Hematopoietic multipotent progenitor cell treated with erythropoietin and hydrocortisone succinate and interleukin-3 and kit ligand, for 17 days (in vitro differentiated cells): ENCODE results near the gene ACTG2.
"Not testable (repeated sequence)": the region's sequence is repeated elsewhere in the genome, so short reads cannot be mapped to it uniquely, and the experiment has no call there.

Experiments
- DNase-seq: peaks from one replicate; pipeline ENCODE4 v3.0.0-alpha.2; 2015; ENCODE audit warnings: low spot score

The ACTG2 gene

DNA sequence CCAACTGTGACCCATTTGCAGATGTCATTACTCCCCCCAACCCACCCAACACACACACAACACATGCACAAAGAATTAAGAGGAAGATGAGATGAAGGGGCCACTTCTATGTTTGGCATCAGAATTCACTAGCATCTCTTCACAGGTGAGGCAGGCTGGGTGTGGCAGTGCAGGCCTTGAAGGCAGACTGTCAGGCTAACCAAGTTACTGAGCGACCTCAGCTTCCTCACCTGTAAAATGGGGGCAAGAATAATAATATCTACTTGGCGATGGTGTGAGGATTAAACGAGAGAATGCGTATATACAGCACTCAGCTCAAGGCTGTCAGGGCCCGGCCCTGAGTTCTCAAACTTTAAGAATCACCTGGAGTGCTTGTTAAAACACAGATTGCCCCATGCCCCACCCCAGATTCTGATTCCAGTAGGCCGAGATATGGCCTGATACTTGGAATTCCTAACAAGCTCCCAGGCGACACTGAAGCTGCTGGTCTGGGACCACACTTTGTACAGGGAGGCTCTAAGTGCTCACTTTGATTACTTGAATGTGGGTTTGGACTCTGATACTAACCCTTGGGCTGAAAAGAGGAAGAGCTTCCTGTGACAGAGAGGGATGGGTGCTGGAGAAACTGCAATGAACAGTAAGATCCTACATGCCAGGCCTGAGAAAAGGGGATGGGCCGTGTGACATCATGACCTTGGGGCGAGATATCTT lies 1.1 kb downstream of the ACTG2 start:
- DNase-seq, result no peak

DNA sequence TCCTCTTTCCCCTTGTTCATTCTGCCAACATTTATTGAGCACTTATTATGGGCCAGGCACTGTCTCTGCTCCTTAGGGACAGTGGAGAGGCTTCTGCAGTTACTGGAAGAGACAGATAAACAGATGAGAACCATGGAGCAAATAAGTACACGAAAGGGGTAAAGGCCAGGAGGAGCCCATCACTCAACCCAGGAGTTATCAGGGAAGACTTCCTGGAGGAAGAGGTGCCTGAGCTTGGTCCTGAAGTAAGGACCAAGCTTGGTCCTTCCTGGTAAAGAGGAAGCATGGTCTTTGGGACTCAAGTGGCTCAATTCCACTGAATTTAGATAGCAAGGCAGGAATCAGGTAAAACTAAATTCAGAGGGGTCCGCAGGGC lies 1.7 kb downstream of the ACTG2 start:
- DNase-seq, result no peak

DNA sequence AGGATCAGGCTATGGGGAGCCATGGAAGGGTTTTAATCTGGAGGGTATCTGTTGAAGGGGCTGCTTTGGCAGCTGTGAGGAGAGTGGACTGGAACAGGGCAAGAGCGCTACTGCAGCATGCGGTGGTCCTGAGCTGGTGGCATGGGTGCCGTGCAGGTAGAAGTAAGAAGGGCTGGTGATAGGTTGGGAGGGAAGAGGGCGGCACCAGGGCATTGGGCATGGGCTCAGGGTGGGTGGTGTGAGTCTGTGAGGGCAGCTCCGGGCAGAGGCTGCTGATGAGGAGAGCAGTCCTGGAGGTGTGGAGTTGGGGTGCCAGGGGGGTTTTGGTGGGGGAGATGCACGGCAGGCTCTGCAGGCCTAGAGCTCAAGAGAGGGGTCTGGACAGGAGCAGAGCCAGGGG lies 2.1 kb downstream of the ACTG2 start:
- DNase-seq, result no peak

DNA sequence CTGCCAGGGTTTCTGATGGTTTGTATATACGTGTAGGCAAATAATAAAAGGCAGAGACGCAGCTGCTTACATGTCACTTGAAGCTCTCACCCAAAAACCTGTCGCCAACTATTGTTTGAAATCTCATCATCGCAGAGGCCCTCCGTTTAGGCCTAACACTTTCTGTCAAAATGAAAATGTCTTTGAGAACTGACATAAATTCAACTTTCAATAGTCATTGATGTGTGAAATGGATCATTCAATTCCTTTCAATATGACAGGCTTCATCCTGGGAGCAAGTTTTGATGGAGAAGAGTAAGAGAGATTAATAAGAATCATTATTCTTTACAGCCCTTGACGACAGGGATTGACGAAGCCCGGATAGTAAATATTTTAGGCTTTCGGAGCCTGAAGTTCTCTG lies 2.7 kb downstream of the ACTG2 start:
- DNase-seq, result no peak

DNA sequence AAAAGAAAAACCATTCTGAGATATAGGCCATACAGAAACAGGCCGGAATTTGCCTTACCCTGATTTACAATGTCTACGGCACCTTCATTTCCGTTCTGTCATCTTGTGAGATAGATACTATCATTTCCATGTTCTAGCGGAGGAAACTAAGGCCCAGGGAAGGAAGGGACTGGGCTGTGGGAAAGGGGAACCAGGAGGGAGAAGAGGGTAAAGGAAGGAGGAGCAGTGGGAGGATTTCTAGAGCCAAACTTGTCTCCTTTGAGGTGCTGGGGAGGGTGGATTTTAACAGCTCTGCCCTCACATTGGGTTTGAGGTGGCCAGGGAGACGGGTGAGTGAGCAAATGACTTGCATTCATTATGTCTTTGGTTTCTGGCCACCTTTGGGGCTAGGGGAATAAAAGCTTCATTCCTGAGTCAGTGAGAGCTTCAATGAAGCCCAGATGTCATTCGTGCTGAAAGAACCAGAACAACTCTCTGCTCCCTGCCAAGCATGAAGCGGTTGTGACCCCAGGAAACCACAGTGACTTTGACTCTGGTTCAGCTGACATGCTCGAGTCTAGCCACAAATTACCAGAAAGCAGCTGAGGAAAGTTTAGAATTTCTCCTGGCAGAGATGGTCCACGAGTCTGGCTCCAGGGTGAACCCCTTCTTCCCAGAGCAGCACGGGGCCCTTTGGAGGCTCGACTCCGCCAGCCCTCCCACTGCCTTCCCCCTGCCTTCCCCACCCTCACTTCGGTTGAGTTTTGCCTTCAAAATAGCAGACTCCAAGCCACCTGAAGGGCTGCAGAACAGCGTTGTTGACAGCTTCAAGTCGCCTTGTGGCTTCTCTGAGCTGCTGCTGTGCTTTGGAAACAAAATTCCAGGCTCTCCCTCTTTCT lies 3.8 kb downstream of the ACTG2 start:
- no peak for DNase-seq

DNA sequence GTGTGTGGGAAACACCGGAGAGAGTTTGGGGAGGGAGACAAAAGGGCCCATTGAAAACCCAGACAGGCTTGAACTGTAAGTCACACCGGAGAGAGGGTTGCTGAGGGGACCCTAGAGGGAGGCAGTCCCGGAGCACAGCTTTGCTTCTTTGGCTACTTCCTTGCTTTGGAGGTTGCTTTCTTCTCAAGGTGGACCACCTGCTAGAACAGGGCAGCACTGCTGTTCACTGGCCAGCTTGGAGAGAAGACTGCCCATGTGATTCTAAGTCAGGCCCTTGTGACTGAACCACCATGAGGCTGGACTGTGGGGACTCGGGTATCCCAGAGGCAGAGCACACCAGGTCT lies 4.4 kb downstream of the ACTG2 start:
- no peak for DNase-seq

DNA sequence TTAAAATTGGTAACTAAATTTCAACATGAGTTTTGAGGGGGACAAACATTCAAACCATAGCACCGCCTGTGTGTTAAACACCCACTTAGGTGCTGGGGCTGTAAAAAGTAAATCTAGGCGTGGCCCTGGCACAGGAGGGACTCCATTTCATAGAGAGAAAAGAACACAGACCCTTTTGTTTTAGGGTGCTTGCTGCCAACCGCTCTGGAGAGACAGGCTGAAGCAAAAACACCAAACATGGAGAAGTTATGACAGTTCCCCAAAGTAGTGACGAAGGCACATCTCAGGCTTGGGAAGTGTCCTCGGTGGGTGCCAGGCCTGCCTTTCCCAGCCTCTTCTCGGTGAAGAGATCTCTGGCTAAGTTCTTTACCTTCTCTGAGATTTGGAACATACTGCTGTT lies 5.1 kb downstream of the ACTG2 start:
- DNase-seq, result no peak

DNA sequence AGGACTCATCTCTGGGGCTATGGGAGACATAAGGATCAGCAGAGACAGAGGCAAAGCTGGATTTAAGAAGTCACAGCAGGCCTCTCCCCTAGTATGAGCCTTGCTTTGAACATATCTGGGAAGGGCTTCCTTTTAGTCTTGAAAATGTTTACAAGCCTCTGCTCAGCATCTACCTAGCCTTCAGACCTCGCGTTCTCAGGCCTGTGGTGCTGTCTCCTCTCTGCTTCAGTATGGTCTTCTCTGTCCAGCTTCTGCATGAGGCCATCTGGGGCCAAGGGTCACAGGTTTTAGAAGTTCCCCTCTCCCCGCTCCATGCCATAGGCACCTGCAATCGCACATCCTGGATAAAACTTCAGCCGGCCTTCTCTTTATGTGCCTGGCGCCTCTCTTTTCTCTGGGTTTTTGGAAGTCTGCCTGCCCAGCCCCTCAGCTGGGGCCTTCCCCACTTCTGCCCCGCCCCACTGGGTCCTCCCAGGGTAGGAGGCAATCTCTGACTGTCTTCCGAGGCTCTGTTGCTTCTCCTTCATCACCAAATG lies 7.1 kb downstream of the ACTG2 start:
- no peak for DNase-seq

DNA sequence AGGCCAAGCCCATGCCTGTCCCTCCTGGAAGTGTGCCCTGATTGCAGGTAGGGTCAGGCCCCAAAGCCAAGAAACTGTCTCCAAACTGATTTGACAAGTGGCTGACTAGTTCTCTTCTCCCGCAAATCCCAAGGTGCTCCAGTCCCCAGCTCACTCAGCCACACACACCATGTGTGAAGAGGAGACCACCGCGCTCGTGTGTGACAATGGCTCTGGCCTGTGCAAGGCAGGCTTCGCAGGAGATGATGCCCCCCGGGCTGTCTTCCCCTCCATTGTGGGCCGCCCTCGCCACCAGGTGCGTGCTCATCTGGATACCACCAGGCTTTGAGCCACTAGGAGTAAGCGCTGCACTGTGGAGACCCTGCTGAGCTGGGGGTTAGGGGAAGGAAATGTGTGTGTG lies 8.3 kb downstream of the ACTG2 start:
- no peak for DNase-seq

DNA sequence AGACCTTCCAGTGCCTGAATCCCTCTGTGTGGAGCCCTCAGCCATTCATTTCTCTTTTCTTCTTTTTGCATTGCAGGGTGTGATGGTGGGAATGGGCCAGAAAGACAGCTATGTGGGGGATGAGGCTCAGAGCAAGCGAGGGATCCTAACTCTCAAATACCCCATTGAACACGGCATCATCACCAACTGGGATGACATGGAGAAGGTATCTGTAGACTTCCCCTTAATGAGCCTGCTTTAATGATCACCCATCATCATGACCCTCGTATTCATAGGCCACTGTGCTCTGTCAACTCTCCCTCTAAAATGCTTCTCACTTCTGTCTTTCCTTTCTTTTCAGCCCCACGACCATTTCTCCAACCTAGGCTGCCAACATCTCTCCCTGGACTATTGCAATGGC lies 9.5 kb downstream of the ACTG2 start:
- DNase-seq, result no peak

DNA sequence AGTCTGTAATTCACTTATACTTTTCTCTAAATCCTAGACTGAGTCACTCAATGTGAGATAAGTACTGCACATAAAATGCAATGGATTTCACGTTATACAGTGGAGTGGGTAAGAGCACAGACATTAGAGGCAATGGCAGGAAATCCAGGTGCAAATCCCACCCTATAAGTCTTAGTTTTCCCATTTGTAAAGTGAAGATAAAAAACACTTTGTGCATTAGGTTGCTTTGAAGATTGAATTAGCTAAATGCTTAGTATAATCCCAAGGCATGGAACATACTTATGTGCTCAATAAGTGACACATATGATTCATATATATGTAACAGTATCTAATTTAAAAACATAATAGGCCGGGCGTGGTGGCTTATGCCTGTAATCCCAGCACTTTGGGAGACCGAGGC lies 10.5 kb downstream of the ACTG2 start:
- no peak for DNase-seq

DNA sequence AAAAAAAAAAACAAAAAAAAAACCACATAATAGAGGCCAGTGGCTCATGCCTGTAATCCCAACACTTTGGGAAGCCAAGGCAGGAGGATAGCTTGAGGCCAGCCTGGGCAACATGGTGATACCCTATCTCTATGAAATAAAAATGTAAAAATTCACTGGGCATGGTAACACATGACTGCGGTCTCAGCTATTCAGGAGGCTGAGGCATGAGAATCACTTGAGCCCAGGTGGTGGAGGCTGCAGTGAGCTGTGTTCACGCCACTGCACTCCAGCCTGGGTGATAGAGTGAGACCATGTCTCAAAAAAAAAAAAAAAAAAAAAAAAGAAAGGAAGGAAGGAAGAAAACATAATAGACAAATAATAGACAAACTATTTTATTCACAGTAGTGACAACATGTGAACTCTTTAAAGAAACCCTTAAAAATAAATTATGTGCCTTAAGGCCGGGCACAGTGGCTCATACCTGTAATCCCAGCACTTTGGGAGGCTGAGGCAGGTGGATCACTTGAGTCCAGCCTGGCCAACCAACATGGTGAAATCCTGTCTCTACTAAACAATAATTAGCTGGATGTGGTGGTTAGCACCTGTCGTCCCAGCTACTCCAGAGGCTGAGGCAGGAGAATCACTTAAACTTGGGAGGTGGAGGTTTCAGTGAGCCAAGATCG lies 11.3 kb downstream of the ACTG2 start:
- DNase-seq, result not testable (repeated sequence)

DNA sequence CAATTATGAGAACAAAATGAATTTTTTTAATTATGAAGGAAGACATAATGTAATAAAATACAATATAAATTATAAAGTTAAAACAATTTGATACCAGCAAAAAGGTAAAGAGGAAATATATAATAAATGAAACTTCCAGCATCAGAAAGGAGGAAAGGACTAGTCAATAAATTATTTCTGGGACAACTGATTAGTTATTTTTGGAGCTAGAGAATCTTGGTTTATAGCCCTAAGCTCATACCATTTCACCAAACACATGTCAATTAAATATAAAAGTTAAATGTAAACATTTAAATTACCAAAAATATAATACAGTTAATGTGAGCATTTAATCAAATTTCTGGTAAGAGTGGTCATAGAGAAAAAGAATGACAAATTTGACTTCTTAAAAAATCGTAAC lies 12.1 kb downstream of the ACTG2 start:
- no peak for DNase-seq

DNA sequence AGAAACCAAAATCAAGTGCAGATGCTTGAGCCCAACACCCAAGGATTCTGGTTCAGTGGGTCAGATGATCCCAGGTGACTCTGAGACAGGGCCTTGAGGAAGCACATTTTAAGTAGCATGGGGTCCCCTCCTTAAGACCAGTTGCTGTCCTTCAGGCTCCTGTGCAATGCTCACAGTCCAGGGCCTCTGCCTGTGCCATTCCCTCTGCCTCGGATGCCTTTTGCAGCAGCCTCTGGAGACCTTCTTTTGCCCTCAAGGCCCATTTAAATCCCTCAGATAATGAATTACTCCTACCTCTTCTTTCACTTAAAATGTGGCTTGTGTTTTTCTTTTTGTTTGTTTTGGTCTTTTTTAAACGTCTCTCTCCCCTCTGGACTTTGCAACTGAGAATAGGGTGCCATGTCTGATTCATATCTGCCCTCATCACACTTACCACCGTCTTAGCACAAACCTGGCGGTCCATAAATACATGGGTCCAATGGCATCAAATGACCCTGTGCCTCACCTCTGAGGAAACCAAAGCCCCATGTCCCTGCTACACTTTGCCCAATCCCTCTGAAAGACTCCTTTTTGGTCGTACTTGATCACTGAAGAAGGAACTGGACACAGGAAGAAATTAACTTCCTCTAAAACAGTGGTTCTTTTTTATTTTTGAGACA lies 14.2 kb downstream of the ACTG2 start:
- DNase-seq, result no peak

DNA sequence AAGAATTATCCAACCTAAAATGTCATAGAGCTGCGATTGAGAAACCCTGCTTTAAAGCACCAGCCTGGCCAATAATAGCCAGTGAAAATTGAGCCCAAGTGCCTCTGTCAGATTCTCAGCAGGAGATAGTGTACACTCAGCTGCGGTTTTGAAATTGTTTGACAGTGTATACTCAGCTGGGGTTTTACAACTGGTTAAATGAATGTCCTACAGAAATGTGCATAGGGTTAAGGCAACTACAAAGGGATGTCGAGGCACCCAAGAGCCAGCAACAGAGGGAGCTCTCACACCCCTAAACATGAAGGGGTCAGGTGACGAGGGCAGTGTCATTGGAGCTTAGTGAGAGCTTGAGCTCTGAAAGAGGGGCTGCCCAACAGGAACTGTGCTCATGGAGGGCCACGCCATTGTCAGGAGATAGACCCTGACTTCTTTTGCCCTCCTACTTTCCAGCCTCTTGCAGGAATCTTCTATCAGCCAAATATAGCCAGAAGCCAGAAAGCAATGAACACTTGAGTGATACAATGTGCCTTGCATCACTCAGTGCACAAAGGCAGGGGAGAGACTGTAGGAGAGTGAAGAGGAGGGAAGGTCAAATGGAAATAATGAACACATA lies 15.1 kb downstream of the ACTG2 start:
- peak; percentile 75 for DNase-seq

DNA sequence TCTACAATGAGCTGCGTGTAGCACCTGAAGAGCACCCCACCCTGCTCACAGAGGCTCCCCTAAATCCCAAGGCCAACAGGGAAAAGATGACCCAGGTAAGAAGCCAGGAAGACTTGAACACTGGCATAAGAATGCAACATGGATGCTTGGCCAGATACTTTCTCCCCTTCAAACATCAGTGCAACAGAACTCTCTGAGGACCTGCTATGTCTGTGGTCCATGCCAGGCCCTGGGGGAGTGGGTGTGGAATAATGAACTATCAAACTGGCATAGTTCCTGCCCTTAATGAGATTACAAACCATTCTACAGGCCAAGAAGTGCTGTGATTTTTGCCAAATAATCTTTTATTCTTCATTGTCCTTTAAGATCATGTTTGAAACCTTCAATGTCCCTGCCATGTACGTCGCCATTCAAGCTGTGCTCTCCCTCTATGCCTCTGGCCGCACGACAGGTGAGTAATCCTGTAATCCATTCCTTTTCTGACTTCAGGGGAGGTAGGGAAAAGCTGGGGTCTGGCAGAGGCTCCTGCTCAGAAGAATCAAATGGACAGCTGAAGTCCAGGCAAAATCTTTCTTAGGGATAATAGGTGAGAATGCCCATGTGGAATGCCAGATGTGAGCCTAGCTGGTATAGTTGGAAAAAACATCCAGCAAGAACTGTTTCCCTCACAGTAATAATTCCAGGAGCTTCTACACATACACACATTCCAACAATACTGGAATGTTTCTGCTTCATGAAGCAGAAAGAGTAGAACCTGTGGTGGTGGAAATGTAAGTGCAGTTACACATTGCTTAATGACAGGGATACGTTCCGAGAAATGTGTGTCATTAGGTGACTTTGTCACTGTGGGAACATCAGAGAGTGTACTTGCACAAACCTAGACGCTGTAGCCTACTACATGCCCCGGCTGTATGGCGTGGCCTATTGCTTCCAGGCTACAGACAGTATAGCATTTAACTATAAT lies 16.2 kb downstream of the ACTG2 start:
- DNase-seq, result no peak

DNA sequence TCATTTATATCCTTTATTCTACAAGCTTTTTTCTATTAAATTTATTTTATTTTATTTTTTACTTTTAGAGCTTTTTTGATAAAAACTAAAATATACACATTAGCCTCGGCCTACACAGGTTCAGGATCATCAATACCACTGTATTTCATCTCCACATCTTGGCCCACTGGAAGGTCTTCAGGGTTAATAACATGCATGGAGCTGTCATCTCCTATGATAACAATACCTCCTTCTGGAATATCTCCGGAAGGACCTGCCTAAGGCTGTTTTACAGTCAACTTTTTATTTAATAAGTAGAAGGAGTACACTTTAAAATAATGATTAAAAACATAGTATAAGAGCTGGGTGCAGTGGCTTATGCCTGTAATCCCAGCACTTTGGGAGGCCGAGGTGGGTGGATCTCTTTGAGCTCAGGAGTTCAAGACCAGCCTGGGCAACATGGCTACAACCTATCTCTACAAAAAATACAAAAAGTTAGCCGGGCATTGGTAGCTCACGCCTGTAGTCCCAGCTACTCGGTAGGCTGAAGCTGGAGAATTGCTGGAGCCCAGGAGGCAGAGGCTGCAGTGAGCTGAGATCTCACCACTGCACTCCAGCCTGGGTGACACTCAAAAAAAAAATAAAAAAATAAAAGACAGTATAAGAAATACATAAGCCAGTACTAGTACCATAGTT lies 18.2 kb downstream of the ACTG2 start:
- no peak for DNase-seq

DNA sequence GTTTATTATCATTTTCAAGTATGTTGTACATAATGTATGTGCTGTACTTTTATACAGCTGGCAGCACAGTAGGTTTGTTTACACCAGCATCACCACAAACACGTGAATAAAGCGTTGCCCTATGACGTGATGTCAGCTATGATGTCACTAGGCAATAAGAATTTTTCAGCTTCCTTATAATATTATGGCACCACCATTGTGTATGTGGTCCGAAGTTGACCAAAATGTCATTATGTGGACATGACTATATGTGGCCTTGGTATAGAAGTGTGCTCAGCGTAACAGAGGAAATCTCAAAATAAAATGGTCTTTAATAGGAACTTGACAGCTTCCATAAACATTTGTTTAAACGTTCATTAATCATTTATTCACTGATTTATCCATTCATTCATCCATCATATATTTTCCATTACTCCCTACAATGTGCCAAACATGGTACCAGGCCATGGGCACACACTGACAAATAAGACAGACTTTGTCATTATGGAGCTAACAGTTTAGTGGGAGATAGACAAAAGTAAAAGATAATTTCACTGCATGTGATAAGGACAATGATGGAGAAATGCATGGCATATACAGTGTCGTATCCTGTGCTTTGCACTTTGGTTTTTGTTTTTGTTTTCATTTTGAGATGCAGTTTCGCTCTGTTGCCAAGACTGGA lies 18.9 kb downstream of the ACTG2 start:
- no peak for DNase-seq

DNA sequence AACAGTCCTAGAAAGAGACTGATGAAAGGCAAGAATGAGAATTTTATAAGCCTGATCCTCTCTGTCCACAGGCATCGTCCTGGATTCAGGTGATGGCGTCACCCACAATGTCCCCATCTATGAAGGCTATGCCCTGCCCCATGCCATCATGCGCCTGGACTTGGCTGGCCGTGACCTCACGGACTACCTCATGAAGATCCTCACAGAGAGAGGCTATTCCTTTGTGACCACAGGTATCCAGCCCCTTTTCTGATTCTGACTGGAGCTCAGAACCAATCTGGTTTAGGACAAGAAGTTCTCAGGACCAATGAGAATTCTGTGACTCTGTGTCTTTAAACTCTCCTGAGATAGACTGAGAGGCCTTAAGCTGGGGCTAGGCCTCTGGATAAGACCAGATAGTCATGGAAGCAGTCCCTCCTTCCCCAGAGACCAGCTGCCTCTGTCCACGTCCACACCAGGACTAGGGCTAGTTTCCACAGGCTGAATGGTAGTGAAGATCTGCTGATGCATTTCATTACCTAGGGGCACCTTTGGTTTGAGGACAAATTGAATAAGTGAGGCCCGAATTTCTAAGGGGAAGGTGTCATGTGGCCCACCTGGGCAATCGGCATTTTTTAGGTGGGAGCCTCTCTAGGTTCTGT lies 20.7 kb downstream of the ACTG2 start:
- no peak for DNase-seq
